Mucosa of descending colon (tissue), 3 donors: ENCODE measurements around the gene ATP5IF1. TPM values are rescaled to one million over a fixed set of nuclear protein-coding genes. Genes with fewer than 3 reads are reported as not detected.

Experiments used
- ATAC-seq: fragments of 200-7000 bp; cut with Tn5 transposase; one replicate; pipeline ENCODE4 v1.9.1; 2020; ENCODE audit warnings: mild to moderate bottlenecking, moderate library complexity
- DNase-seq, 3 donors: peaks; one replicate each; pipeline ENCODE4 v3.0.0-alpha.2; 2020
- H3K36me3 ChIP-seq: fragments of 200-600 bp; one replicate; pipeline ENCODE4 v1.8.0; 2021; ENCODE audit warnings: low read depth, mild to moderate bottlenecking
- H3K4me1 ChIP-seq: fragments of 200-600 bp; one replicate; pipeline ENCODE4 v1.8.0; 2021; ENCODE audit warnings: low read depth, mild to moderate bottlenecking
- H3K4me3 ChIP-seq: fragments of 200-600 bp; one replicate; pipeline ENCODE4 v1.8.0; 2021; ENCODE audit warnings: mild to moderate bottlenecking
- H3K9me3 ChIP-seq: fragments of 200-600 bp; one replicate; pipeline ENCODE4 v1.8.0; 2021; ENCODE audit warnings: mild to moderate bottlenecking
- CTCF ChIP-seq: fragments of 200-600 bp; IDR thresholded peaks from one replicate; pipeline ENCODE4 v1.8.0; 2022; ENCODE audit warnings: antibody characterized with exemption, mild to moderate bottlenecking
- intact Hi-C, 2 donors: fragments of 100-400 bp; cut with DNase I in 1 of 2; cut with micrococcal nuclease in 1 of 2; formaldehyde crosslinking; loops; one replicate each; pipeline versions ENCODE4 v1.11.0 to v1.11.1; 2022; cut with DNase I, micrococcal nuclease
- total RNA-seq, 3 donors: library from RNA; stranded (reverse); fragmentation: NEBNext Ultra II Directional in 2 of 3; extraction: Animal tissue kit (Norgen Biotek cat#: 25700) in 2 of 3; gene quantifications; one replicate each; pipeline versions ENCODE4 v1.2.1 to v1.2.4, GENCODE V29; 2021 to 2023
- donor health status: DM: no; HTN: no; CAD: no; lungs with moderate emphysema.
- donor health status: DM: no; HTN: no; CAD: no.
- donor health status: DM: no; HTN: yes; CAD: no.

ATP5IF1 gene
- total RNA-seq, 3 donors from 2014 or later: 130 to 266 (median 235) TPM

- peaks cover 7% of the 10 kb centered on the region for H3K36me3 ChIP-seq
- H3K4me3 ChIP-seq: no peak overlapping the region
- intact Hi-C loops: no loop called here
- no peaks in the 10 kb centered on the region for H3K9me3 ChIP-seq
- ATAC-seq: no peak
- TF ChIP-seq CTCF: no peak
- DNase-seq: no peak
- H3K4me1 ChIP-seq: peaks cover 27% of the 10 kb centered on the region
These were observed 6.8 kb upstream of the ATP5IF1 start for GRCh38 chr1:28229089-28229488.

DNA sequence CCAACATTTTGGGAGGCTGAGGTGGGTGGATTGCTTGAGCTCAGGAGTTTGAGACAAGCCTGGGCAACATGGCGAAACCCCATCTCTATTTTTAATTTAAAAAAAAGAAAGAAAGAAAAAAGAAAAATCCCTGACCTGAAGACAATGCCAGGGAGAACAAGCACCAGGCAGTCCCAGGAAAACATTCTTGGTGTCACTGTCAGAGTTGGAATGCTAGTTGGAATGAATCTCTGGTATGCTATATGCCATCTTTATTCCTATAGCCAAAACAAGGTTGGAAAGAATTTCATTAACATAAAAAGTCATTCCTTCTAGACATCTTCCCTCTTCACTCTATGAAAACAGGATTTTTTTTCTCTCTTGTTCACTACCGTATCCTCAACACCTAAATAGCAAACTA is 5.9 kb upstream of the ATP5IF1 start:
- peaks cover 7% of the 10 kb centered on the region for H3K36me3 ChIP-seq
- no peak overlapping the region for H3K4me3 ChIP-seq
- no peak for DNase-seq
- ATAC-seq: no peak
- no peak for TF ChIP-seq CTCF
- H3K9me3 ChIP-seq: no peaks in the 10 kb centered on the region
- intact Hi-C loops: no loop called here
- H3K4me1 ChIP-seq: peaks cover 30% of the 10 kb centered on the region

DNA sequence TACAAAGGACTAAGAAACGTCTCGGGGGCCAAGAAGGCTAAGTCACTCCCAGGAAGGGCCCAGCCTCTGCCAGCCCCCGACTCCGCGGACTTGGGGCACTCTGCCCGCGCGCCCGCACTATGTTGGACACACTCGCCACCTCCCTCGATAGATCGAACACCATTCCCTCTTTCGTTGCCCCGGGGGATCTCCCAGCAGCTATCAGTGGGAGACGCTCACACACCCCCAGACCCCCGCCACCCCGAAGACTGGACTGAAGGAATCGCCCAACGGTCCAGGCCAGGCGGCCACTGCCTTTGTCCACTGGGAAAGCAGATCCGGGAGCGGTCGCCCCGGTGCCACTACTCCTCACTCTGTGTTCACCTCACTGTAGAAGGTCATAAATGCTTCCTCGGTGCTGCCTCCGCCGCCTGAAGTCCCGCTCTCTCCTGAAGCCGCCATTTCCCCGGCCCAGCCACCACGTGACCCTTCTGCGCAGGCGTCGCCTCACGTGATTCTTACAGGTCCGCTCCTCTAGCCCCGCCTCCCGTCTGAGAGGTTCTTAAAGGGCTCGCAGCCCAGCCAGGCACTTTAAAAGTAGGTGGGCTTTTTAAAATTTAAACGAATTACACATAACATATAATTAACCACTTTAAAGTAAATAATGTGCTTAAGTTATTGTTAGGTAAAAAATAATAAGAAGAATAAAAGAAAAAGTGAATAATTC is 3.2 kb upstream of the ATP5IF1 start, which contains the start of gene DNAJC8:
Gene DNAJC8, minus strand, starts transcription at position 472 of the 706 bp plus-strand sequence. Its CDS starts 31 bp downstream, at position 441.
- DNase-seq (peak; percentile 95 to 98 (median 97)), ATAC-seq (peak; percentile 68)
- H3K36me3 ChIP-seq: no peaks in the 10 kb centered on the region
- intact Hi-C loops: no loop called here
- TF ChIP-seq CTCF: no peak
- peaks cover 47% of the 10 kb centered on the region for H3K4me1 ChIP-seq
- H3K9me3 ChIP-seq: no peaks in the 10 kb centered on the region
- H3K4me3 ChIP-seq: peak within 1 kb of the TSS; percentile 92

GRCh38 chr1:28233264-28233606 is 2.7 kb upstream of the ATP5IF1 start:
- ATAC-seq: no peak
- no peak for TF ChIP-seq CTCF
- intact Hi-C loops: no loop called here

GRCh38 chr1:28236656-28237322 is 865 bp downstream of the ATP5IF1 start:
- H3K9me3 ChIP-seq: no peaks in the 10 kb centered on the region
- peak overlapping the region; percentile 84 for H3K4me3 ChIP-seq
- no peak for TF ChIP-seq CTCF
- no peak for DNase-seq
- peak; percentile 13 for ATAC-seq
- no peaks in the 10 kb centered on the region for H3K36me3 ChIP-seq
- H3K4me1 ChIP-seq: peaks cover 34% of the 10 kb centered on the region
- intact Hi-C loops: no loop called here

More at GRCh38 chr1:28233264-28233606, 2.7 kb upstream of the ATP5IF1 start:
- H3K9me3 ChIP-seq: no peaks in the 10 kb centered on the region
- no peak overlapping the region for H3K4me3 ChIP-seq
- H3K36me3 ChIP-seq: no peaks in the 10 kb centered on the region
- peaks cover 48% of the 10 kb centered on the region for H3K4me1 ChIP-seq
- DNase-seq: peak in 1 of 3 donors; percentile 49
